ENCODE data around the gene ASCL1.

ASCL1 gene

DNA sequence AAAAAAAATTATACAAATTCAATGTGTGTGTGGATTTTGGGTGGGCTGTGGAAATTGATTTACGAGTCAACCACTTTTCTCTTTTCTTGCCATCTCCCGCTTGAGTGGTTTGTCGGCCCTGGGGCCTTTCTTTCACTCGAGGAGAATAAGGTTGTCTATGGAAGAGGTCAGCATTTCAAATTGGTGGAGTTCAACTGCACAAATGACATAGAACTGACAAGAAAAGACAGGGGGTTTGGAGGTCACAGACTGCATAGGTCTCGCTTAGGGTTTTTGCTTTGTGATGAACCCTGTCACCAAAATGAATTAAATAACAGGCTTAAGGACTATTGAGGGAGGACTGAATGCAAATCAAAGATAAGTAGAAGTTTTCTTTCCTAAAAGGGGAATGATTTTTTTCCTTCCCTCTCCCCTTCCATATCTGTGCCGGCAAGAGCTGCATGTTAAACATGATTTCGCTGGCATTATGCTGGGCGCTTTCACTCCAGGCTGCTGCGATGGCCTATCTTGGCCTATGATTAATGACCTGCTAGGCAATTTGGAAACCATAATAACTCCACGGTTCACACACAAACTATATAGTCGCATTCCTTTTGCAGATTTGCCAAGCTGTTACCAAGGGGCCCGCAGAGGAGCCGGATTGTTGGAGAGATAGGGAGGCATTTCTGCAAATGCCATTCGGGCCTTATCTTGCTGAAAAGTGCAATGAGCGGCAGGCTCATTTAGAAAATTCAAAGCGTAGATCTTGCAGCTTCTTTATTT is 20.7 kb downstream of the ASCL1 start:
- no peak for DNase-seq (ENCODE audit: low spot score)

DNA sequence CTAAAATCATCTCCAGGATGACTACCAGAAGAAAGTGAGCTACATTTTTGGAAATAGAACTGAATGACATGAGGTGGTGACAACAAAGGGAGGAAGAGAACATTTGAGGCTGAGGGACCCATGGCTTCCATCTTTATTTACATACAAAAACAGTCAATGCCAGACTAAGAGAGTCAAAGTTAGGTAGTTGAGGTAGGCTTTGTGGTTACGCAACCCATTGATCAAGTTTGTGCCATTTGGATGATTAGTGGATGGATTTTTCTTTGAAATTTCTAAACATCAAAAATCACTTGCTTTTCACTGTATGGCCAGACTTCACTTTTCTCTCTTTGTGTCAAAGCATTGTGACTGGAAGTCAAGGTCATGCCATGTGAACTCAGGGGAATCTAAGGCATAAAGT is 22.9 kb downstream of the ASCL1 start:
- no peak for DNase-seq (ENCODE audit: low spot score)

DNA sequence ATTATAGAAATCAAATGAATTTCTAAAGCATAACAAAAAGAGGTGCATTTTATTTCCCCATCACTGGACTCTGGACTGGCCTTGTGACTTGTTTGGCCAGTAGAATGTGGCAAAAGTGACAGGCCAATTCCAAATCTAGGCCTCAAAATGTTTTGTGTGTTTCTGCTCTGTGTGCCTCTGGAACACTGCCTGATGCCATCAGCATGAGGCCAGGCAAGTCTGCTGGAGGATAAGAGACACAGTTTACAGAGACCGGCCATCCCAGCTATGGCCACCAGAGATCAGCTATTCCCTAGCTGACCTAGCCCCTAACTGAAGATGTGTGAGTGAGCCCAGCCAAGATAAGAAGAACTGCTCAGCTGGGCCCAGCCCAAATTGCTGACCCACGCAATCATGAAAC is 32.9 kb downstream of the ASCL1 start:
- no peak for DNase-seq (ENCODE audit: low spot score)

DNA sequence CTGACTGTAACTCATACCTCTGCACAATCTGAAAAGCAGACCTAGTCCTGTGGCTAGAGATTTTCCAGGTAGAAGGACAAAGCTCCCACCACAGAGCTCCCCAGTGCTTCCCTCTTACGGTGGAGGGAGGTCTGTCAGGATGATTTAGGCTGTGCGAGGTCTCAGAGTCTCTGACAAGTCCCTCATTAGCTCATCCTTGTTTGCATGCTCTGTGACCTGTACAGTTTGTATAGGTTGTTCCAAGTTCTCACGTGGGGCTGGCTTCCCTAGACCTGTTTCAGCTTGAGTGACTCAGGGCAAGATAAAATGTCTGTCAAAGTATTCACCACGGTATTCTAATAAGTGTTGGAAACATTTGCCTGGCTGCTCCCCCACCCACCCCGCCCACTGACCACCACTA is 34.8 kb downstream of the ASCL1 start:
- DNase-seq (ENCODE audit: low spot score), result no peak

DNA sequence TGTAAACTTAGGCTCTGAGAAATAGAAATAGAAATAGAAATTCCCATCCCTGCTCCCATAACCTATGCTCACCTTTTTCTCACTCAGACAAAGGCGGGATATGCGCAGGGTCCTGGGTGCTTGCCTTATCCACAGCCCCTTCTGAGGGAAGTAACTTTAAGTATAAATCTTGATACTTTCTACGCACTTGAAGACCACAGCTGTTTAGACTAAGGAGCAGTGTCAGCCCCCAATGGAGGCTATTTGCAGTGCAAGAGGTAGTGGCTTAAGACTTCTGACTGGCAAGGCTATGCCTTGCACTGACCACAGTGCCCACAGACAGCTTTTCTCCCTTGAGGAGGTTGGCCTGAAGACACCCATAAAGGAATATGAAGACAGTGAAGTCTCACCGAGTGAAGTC is 35.2 kb downstream of the ASCL1 start:
- no peak for DNase-seq (ENCODE audit: low spot score)

DNA sequence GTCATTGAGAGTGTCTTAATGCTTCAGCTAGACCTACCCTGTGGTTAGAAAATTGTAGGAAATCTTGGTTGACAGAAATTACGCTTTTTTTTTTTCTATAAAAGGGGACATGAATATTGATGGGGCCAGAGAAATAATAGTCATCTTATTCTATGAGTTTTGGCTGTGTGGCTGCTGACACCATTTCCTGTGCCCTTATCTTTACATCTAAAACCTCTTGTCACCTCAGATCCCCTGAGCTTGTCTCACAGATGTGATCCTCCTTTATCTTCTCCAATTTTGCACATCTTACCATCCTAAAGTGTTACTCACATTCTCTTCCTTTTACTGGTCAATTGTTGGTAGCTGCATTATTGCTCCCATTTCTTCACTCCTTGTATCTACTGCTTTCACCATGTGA is 36.1 kb downstream of the ASCL1 start:
- no peak for DNase-seq (ENCODE audit: low spot score)

DNA sequence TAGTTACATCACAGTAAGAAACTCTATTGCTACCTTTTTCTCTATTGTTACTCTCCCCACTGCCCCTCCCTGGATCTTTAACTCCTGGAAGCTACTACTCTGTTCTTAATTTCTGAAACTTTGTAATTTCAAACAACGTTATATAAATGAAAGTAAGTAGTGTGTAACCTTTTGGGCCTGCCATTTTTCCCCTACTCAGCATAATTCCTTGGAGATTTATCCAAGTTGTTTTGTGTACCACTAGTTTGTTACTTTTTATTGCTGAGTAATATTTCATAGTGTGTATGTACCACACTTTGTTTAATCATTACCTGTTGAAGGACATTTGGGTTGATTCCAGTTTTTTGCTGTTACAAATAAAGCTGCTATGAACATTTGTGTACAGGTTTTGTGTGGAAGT is 37.9 kb downstream of the ASCL1 start:
- DNase-seq (ENCODE audit: low spot score), result no peak
